Activated effector memory CD4-positive, alpha-beta T cell treated with Interleukin-2 at 50 U/mL for 16 hours (primary cell): ENCODE measurements around the gene ADAMTS13.
"Not testable (repeated sequence)": the region's sequence is repeated elsewhere in the genome, so short reads cannot be mapped to it uniquely, and the experiment has no call there.

Experiments
- DNase-seq: peaks from one replicate; pipeline ENCODE4 v3.0.0-alpha.2; 2020

The ADAMTS13 gene

GRCh38 chr9:133427658-133428348, 5.6 kb downstream of the ADAMTS13 start:
- no peak for DNase-seq

DNA sequence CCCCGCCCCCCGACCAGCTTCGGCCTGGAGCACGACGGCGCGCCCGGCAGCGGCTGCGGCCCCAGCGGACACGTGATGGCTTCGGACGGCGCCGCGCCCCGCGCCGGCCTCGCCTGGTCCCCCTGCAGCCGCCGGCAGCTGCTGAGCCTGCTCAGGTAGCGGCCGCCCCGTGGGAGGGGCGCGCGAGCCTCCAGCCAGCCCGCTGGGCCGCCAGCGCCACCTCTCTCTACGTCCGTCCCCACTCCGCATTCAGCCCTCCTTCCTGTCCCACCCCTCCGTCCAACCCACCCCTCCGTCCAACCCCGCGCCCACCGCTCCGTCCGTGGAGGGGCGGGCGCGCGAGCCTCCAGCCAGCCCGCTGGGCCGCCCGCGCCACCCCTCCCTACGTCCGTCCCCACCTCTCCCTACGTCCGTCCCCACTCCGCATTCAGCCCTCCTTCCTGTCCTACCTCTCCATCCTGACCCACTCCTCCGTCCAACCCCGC, 6.5 kb downstream of the ADAMTS13 start:
- no peak for DNase-seq

DNA sequence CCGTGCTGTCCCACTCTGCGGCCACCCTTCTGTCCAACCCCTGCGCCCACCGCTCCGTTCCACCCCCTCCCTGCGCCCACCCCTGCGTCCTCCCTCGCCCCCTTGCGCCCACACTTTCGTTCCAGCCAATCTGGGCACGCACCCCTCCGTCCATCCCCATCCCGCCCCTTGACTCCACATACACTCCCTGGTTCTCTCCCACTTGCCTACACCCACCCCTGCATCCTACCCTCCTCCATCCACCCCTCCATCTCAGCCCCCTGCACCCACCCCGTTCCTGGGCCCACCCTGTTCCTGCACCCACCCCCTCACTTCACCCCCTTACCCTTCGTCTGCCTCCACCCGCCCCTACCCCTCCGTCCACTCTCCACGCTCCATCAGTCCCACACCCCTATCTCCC, 7.0 kb downstream of the ADAMTS13 start:
- DNase-seq = no peak

GRCh38 chr9:133429641-133430161, 7.5 kb downstream of the ADAMTS13 start:
- no peak for DNase-seq

GRCh38 chr9:133430244-133430643, 8.1 kb downstream of the ADAMTS13 start:
- DNase-seq = no peak

DNA sequence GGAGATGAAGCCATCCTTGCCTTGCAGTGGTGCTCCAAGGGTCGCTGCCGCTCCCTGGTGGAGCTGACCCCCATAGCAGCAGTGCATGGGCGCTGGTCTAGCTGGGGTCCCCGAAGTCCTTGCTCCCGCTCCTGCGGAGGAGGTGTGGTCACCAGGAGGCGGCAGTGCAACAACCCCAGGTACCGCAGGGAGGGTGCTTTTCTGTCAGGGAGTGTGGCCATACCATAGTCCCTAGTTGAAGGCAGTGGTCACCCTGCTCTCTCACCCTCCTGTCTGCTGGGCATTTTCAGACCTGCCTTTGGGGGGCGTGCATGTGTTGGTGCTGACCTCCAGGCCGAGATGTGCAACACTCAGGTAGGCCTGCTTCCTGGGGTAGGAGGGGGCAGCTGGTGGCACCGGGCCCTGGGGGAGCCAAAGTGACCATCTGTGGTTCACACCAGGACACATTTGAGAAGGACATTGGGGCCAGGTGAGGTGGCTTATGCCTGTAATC, 11.2 kb downstream of the ADAMTS13 start:
- DNase-seq = no peak

GRCh38 chr9:133436681-133437080, 14.5 kb downstream of the ADAMTS13 start:
- DNase-seq = no peak

DNA sequence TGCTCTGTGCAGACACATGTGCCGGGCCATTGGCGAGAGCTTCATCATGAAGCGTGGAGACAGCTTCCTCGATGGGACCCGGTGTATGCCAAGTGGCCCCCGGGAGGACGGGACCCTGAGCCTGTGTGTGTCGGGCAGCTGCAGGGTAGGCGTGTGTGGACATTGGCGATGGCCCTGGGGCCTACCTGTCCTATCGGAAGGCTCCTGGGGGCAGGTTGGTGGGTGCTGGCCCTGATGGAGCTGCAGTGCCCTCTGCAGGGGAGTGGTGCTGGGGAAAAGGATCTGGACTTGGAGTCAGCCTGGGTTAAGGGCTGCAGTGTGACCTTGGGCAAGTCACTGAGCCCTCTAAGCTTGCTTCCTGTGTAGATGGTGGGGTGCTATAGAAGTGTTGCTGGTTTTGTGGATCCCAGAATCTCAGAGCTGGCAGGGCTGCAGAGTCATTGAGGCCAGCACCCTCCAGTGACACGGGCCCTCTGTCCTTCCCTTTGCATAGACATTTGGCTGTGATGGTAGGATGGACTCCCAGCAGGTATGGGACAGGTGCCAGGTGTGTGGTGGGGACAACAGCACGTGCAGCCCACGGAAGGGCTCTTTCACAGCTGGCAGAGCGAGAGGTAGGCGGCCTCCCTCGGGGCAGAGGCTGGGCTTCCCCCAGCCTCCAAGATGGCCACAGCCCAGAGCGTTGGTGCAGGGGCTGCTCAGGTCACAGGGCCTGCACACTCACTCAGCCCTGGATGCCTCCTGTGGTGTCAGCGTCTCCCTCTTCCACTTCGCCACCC, 15.8 kb downstream of the ADAMTS13 start:
- no peak for DNase-seq

- DNase-seq = no peak
These were observed 17.2 kb downstream of the ADAMTS13 start for GRCh38 chr9:133439337-133439736.

DNA sequence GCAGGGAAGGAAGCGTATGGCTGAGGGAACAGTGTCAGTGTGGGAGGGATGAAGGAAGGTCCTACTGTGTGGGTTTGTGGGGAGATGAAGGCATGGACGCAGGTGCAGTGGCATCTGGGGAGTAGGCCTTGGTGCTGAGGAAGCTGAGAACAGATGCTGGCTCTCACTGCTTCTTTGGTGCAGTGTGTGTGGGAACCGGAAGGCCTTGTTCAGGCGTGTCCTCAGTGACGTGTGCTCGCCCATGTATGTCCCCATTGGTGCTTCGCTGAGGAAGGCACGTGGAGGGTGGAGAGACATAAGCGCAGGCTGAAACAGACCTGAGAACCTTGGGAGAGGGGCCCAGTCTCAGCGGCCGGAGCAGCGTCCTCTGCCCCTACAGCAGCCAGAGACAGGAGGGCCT, 18.7 kb downstream of the ADAMTS13 start:
- DNase-seq = no peak

DNA sequence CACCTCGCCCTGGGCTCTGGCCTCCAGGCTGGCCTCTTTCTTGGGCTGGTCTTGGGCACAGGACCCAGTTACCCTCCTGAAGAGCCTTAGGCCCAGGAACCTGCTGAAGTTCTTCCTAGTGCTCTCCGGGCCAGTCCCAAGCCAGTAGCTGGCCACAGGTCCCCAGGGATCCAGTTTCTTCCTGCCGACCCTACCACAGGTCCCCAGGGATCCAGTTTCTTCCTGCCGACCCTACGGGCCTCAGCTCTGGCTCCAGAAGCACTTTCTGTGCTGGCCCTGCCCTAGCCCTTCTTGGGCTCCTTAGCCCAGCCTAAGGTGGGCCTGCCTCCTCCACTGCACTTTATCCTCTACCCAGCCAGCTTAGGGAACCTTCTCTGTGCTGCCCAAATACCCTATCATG, 19.4 kb downstream of the ADAMTS13 start:
- DNase-seq = no peak

DNA sequence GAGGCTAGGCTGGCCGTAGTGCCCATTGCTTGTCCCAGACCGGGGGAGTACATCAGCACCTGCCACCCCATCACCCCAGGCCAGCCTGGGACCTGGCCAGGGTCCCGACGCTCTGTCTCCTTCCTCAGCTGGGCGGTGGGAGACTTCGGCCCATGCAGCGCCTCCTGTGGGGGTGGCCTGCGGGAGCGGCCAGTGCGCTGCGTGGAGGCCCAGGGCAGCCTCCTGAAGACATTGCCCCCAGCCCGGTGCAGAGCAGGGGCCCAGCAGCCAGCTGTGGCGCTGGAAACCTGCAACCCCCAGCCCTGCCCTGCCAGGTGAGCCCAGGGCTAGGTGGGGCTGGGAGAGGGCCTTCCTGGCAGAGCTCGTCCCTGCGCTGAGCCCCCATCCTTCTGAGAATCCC, 21.1 kb downstream of the ADAMTS13 start:
- no peak for DNase-seq

GRCh38 chr9:133443982-133444381, 21.8 kb downstream of the ADAMTS13 start:
- no peak for DNase-seq

DNA sequence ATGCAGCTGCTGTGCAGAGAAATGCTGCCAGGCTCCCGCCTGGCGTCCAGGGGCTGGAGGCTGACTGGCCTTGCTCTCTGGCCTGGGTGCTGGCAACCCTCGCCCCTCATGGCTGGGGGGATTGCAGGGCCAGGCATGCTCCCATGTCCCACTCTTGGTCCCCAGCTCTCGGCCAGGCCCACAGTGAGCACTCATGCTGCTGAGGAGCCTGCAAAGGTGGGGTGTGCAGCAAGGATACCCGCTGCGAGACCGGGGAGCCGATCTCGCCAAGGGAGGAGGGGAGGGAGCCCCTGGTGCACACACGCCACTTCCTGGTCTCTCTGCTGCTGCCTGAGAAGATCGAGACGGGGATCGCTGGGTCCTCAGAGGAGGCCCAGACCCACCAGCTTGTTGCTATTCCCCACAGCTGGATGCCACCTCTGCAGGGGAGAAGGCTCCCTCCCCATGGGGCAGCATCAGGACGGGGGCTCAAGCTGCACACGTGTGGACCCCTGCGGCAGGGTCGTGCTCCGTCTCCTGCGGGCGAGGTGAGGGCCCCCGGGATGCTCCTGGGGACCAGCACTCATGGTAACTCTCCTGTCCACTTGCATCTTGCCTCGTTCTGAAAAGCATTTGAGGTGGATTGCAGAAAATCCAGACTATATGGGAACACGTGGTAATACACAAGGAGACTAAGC, 23.3 kb downstream of the ADAMTS13 start:
- no peak for DNase-seq

- no peak for DNase-seq
These were observed 26.4 kb downstream of the ADAMTS13 start for GRCh38 chr9:133448487-133448972.

GRCh38 chr9:133449760-133450159, 27.6 kb downstream of the ADAMTS13 start:
- DNase-seq = no peak

GRCh38 chr9:133451865-133452264, 29.7 kb downstream of the ADAMTS13 start:
- DNase-seq = not testable (repeated sequence)

- no peak for DNase-seq
These were observed 30.4 kb downstream of the ADAMTS13 start for GRCh38 chr9:133452562-133452961.

DNA sequence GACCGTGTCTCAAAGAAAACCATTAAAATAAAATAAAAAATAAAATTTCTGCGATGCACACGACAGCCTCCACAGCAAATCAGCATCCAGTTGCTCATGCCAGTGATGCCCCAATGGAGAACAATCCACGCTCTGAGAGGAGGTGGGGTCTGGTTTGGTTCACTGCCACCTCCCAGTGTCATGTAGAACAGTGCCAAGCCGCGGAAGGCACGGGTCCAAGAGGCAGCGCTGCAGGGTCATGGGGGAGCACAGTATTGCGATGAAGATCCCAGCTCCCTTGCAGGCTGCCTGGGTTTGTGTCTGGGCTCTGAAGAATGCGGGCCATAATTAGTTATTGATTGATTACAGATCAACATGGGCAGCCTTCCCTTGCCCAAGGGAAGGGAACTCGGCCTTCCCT, 31.5 kb downstream of the ADAMTS13 start:
- DNase-seq = no peak

DNA sequence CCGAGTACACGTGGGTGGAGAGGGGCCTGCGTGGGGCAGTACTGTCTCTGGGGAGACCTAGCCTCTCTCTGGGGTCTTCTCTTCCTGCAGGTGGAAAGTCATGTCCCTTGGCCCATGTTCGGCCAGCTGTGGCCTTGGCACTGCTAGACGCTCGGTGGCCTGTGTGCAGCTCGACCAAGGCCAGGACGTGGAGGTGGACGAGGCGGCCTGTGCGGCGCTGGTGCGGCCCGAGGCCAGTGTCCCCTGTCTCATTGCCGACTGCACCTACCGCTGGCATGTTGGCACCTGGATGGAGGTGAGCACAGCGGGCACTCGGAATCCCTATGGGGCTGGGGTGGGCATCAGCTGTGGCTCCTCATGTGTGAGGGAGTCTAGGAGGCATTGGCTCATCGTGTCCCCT, 32.2 kb downstream of the ADAMTS13 start:
- DNase-seq = no peak

- no peak for DNase-seq
These were observed 32.9 kb downstream of the ADAMTS13 start for GRCh38 chr9:133454943-133455673.

- no peak for DNase-seq
These were observed 33.8 kb downstream of the ADAMTS13 start for GRCh38 chr9:133455936-133456335.
